ENCODE data around the gene MED13L.
A peak's percentile ranks its signal among the peaks of the same experiment; 100 is the strongest.
"Not testable (repeated sequence)": the region's sequence is repeated elsewhere in the genome, so short reads cannot be mapped to it uniquely, and the experiment has no call there.

MED13L gene

GRCh38 chr12:116148844-116149243 is 128.6 kb downstream of the MED13L start:
- no peak for DNase-seq

GRCh38 chr12:116146386-116146785 is 131.1 kb downstream of the MED13L start:
- DNase-seq: no peak

- DNase-seq: no peak
These were observed 132.0 kb downstream of the MED13L start for GRCh38 chr12:116145451-116145850.

- no peak for DNase-seq
These were observed 133.1 kb downstream of the MED13L start for GRCh38 chr12:116144384-116144783.

GRCh38 chr12:116143909-116144308 is 133.6 kb downstream of the MED13L start:
- no peak for DNase-seq

- no peak for DNase-seq
These were observed 134.3 kb downstream of the MED13L start for GRCh38 chr12:116142936-116143898.

- no peak for DNase-seq
These were observed 135.7 kb downstream of the MED13L start for GRCh38 chr12:116141833-116142162.

GRCh38 chr12:116141110-116141832 is 136.2 kb downstream of the MED13L start:
- no peak for DNase-seq

- no peak for DNase-seq
These were observed 137.0 kb downstream of the MED13L start for GRCh38 chr12:116140529-116140928.

- DNase-seq: no peak
These were observed 138.7 kb downstream of the MED13L start for GRCh38 chr12:116138781-116139180.

- DNase-seq: peak; percentile 44
These were observed 139.1 kb downstream of the MED13L start for GRCh38 chr12:116138364-116138763.

GRCh38 chr12:116137318-116137717 is 140.2 kb downstream of the MED13L start:
- no peak for DNase-seq

- DNase-seq: no peak
These were observed 141.2 kb downstream of the MED13L start for GRCh38 chr12:116136340-116136739.

- no peak for DNase-seq
These were observed 142.1 kb downstream of the MED13L start for GRCh38 chr12:116135209-116135930.

GRCh38 chr12:116133636-116134214 is 143.8 kb downstream of the MED13L start:
- no peak for DNase-seq

GRCh38 chr12:116133149-116133548 is 144.3 kb downstream of the MED13L start:
- no peak for DNase-seq

- not testable (repeated sequence) for DNase-seq
These were observed 145.5 kb downstream of the MED13L start for GRCh38 chr12:116131987-116132386.

- no peak for DNase-seq
These were observed 146.3 kb downstream of the MED13L start for GRCh38 chr12:116131176-116131575.

- DNase-seq: no peak
These were observed 147.1 kb downstream of the MED13L start for GRCh38 chr12:116130431-116130830.

GRCh38 chr12:116128779-116129178 is 148.7 kb downstream of the MED13L start:
- no peak for DNase-seq

- DNase-seq: no peak
These were observed 149.6 kb downstream of the MED13L start for GRCh38 chr12:116127859-116128258.

- DNase-seq: no peak
These were observed 150.9 kb downstream of the MED13L start for GRCh38 chr12:116126610-116127009.
